Activated naive CD8-positive, alpha-beta T cell (primary cell): Measurements from ENCODE around the gene RAPGEF4.

Experiments used
- H3K27ac Mint-ChIP-seq: one replicate; pipeline ENCODE4 v1.8.0; 2021; ENCODE audit warnings: mixed read lengths
- H3K27me3 Mint-ChIP-seq: one replicate; pipeline ENCODE4 v1.8.0; 2021; ENCODE audit warnings: mixed read lengths
- H3K36me3 Mint-ChIP-seq: one replicate; pipeline ENCODE4 v1.8.0; 2021; ENCODE audit warnings: mixed read lengths
- H3K4me1 Mint-ChIP-seq: one replicate; pipeline ENCODE4 v1.8.0; 2021; ENCODE audit warnings: low read depth, mixed read lengths
- H3K4me3 Mint-ChIP-seq: one replicate; pipeline ENCODE4 v1.8.0; 2021; ENCODE audit warnings: mild to moderate bottlenecking, mixed read lengths
- H3K9me3 Mint-ChIP-seq: one replicate; pipeline ENCODE4 v1.8.0; 2021; ENCODE audit warnings: low read depth, mixed read lengths

Gene RAPGEF4

GRCh38 chr2:172925600-172925999 is 190.0 kb downstream of the RAPGEF4 start:
- Mint-ChIP-seq H3K36me3 (no peaks in the 10 kb centered on the region), H3K9me3 (no peaks in the 10 kb centered on the region), H3K27me3 (peaks cover 8% of the 10 kb centered on the region), H3K4me3 (no peak overlapping the region), H3K4me1 (no peaks in the 10 kb centered on the region), H3K27ac (no peak overlapping the region)

GRCh38 chr2:172926785-172927640 is 191.4 kb downstream of the RAPGEF4 start:
- Mint-ChIP-seq H3K27me3 (peaks cover 8% of the 10 kb centered on the region), H3K4me3 (no peak overlapping the region)

GRCh38 chr2:172927641-172928357 is 192.2 kb downstream of the RAPGEF4 start:
- H3K4me1 Mint-ChIP-seq = peaks cover 7% of the 10 kb centered on the region

More at GRCh38 chr2:172926785-172927640, 191.4 kb downstream of the RAPGEF4 start:
- H3K9me3 Mint-ChIP-seq = no peaks in the 10 kb centered on the region
- H3K27ac Mint-ChIP-seq = no peak overlapping the region
- peaks cover 6% of the 10 kb centered on the region for H3K4me1 Mint-ChIP-seq
- H3K36me3 Mint-ChIP-seq = no peaks in the 10 kb centered on the region

DNA sequence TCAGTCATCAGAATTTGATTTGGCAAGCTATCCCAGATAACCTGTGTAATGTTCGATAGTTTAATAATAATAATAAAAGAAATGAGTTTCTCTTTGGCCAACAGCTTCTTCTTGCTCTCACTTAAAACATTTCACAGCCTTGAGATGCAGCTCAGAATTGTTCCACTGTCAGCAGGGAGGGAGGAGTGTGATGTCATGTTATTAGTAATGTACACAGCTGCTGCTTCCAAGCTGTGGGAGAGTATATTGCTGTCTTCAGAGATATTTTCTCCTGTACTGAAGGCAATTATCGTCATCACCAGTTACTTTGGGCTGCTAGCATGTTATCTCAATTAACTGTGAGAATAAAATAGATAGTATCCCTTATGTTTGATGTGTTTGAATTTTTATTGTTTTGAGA is 193.1 kb downstream of the RAPGEF4 start:
- Mint-ChIP-seq H3K9me3 (no peaks in the 10 kb centered on the region), H3K4me3 (no peak overlapping the region), H3K4me1 (peaks cover 7% of the 10 kb centered on the region), H3K36me3 (no peaks in the 10 kb centered on the region), H3K27ac (no peak overlapping the region), H3K27me3 (peaks cover 8% of the 10 kb centered on the region)

More at GRCh38 chr2:172927641-172928357, 192.2 kb downstream of the RAPGEF4 start:
- Mint-ChIP-seq H3K4me3 (no peak overlapping the region), H3K9me3 (no peaks in the 10 kb centered on the region), H3K27me3 (peaks cover 8% of the 10 kb centered on the region), H3K27ac (no peak overlapping the region), H3K36me3 (no peaks in the 10 kb centered on the region)

GRCh38 chr2:172929644-172930043 is 194.0 kb downstream of the RAPGEF4 start:
- no peak overlapping the region for H3K27ac Mint-ChIP-seq

GRCh38 chr2:172930871-172931255 is 195.2 kb downstream of the RAPGEF4 start:
- H3K9me3 Mint-ChIP-seq = no peaks in the 10 kb centered on the region
- H3K36me3 Mint-ChIP-seq = no peaks in the 10 kb centered on the region
- no peak overlapping the region for H3K27ac Mint-ChIP-seq
- peaks cover 7% of the 10 kb centered on the region for H3K4me1 Mint-ChIP-seq
- no peak overlapping the region for H3K4me3 Mint-ChIP-seq
- peaks cover 4% of the 10 kb centered on the region for H3K27me3 Mint-ChIP-seq

More at GRCh38 chr2:172929644-172930043, 194.0 kb downstream of the RAPGEF4 start:
- Mint-ChIP-seq H3K4me3 (no peak overlapping the region), H3K9me3 (no peaks in the 10 kb centered on the region), H3K27me3 (peaks cover 6% of the 10 kb centered on the region), H3K4me1 (peaks cover 7% of the 10 kb centered on the region), H3K36me3 (no peaks in the 10 kb centered on the region)

DNA sequence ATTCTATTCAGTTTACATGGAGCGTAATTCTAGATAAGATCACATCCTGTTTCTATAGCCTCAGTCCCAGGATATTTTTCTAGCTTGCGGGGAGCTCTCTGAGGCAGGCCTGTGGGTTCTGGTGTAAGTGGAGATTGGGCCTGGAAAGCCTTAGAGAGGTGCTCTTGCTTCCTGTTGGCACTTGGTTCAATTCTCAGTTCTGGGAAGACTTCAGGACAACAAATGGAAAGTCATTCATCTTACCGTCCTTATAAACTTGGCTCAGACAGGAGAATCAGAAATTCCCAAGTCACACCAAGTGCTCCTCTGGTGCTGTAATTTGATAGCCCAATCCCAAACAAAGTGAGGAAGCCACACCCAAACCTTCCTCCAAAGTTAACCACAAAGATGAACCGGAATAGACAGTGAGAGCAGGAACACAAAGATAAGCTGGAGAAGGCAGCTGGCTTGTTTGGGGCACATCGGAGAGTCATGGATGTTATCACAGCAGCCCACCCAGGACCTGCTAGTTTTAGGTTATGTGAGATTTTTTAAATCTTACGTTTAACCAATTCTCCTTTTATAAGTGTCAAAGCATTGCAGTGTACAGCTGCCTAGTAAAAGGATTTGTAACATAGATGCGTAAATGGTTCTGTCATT is 195.7 kb downstream of the RAPGEF4 start:
- no peak overlapping the region for H3K27ac Mint-ChIP-seq
- H3K9me3 Mint-ChIP-seq = no peaks in the 10 kb centered on the region
- peaks cover 7% of the 10 kb centered on the region for H3K4me1 Mint-ChIP-seq
- no peak overlapping the region for H3K4me3 Mint-ChIP-seq
- peaks cover 2% of the 10 kb centered on the region for H3K27me3 Mint-ChIP-seq
- H3K36me3 Mint-ChIP-seq = no peaks in the 10 kb centered on the region

- Mint-ChIP-seq H3K36me3 (no peaks in the 10 kb centered on the region), H3K9me3 (no peaks in the 10 kb centered on the region), H3K4me1 (peaks cover 7% of the 10 kb centered on the region), H3K27me3 (peaks cover 2% of the 10 kb centered on the region), H3K4me3 (no peak overlapping the region), H3K27ac (no peak overlapping the region)
Observed at GRCh38 chr2:172931918-172932520, 196.4 kb downstream of the RAPGEF4 start.

GRCh38 chr2:172937884-172938712 is 202.5 kb downstream of the RAPGEF4 start:
- Mint-ChIP-seq H3K4me1 (peaks cover 5% of the 10 kb centered on the region), H3K27ac (no peak overlapping the region), H3K36me3 (peaks cover 13% of the 10 kb centered on the region), H3K4me3 (no peak overlapping the region), H3K27me3 (no peaks in the 10 kb centered on the region), H3K9me3 (peaks cover 19% of the 10 kb centered on the region)

- Mint-ChIP-seq H3K4me3 (no peak overlapping the region), H3K9me3 (peaks cover 19% of the 10 kb centered on the region), H3K4me1 (peaks cover 12% of the 10 kb centered on the region), H3K27ac (no peak overlapping the region), H3K36me3 (peaks cover 13% of the 10 kb centered on the region), H3K27me3 (no peaks in the 10 kb centered on the region)
Observed at GRCh38 chr2:172938713-172939375, 203.2 kb downstream of the RAPGEF4 start.

DNA sequence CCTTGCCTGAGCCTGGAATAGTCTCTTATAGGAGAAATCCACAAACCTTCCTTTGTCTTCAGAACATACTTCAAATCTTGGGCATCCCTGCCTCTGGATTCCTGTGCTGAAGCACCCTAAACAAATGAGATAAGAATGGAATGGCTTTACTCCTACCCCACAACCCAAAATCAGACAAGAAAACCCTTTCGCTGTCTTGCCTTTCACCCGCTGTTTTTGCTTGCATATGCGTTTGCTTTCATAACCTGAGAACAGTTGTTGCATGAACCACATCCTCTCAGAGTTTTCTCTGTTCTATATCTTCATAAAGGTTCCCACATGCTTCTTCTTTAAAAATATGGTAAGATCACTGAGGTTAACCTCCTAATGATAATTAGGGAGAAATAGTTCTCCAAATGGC is 207.9 kb downstream of the RAPGEF4 start:
- Mint-ChIP-seq H3K36me3 (peaks cover 13% of the 10 kb centered on the region), H3K27ac (peak overlapping the region; percentile 47), H3K9me3 (peaks cover 17% of the 10 kb centered on the region), H3K4me3 (peak overlapping the region; percentile 40), H3K27me3 (peaks cover 2% of the 10 kb centered on the region), H3K4me1 (peaks cover 28% of the 10 kb centered on the region)

- Mint-ChIP-seq H3K27me3 (peaks cover 2% of the 10 kb centered on the region), H3K27ac (peak overlapping the region; percentile 87), H3K36me3 (peaks cover 13% of the 10 kb centered on the region), H3K4me1 (peaks cover 28% of the 10 kb centered on the region), H3K4me3 (peak overlapping the region; percentile 44), H3K9me3 (peaks cover 13% of the 10 kb centered on the region)
Observed at GRCh38 chr2:172944022-172944793, 208.6 kb downstream of the RAPGEF4 start.
